Measurements from ENCODE around the gene EFNA5. TPM values are rescaled to one million over a fixed set of nuclear protein-coding genes. Genes with fewer than 3 reads are reported as not detected.

EFNA5 gene
- total and polyA plus RNA-seq, 2 experiments from 2014 or later = 0.64 to 0.86 TPM

- peaks cover 36% of the 10 kb centered on the region for H3K4me1 ChIP-seq (ENCODE audit: insufficient read depth)
- no peaks in the 10 kb centered on the region for H3K79me2 ChIP-seq (ENCODE audit: insufficient read depth)
- H2AFZ ChIP-seq = no peak overlapping the region
- H3K9me3 ChIP-seq (ENCODE audit: low read depth) = no peaks in the 10 kb centered on the region
- H3K27me3 ChIP-seq (replicated peaks; ENCODE audit: insufficient read depth) = peaks cover 19% of the 10 kb centered on the region
- 72 to 75% methylated on average over 2 of the region's 2 CpGs for WGBS, 2 experiments (ENCODE audit: low coverage in 1 of 2, low lambda C conversion rate in 2 of 2, missing lambda C conversion rate in 2 of 2)
- no peaks in the 10 kb centered on the region for H4K20me1 ChIP-seq (ENCODE audit: insufficient read depth)
- no peak overlapping the region for H3K4me3 ChIP-seq
- in situ Hi-C loops (cut with MboI) = no loop called here
- H3K36me3 ChIP-seq (ENCODE audit: low read depth) = no peaks in the 10 kb centered on the region
- H3K9me2 ChIP-seq (ENCODE audit: insufficient read depth) = no peaks in the 10 kb centered on the region
- no peak overlapping the region for H3K9ac ChIP-seq
- DNase-seq = no peak
- H3K4me2 ChIP-seq (ENCODE audit: unreplicated experiment) = no peak overlapping the region
- TF ChIP-seq EZH2 (IDR thresholded peaks at IDR 0.05; ENCODE audit: insufficient read depth, poor library complexity, severe bottlenecking) (no peak), EZH2phosphoT487 (IDR thresholded peaks at IDR 0.05; ENCODE audit: insufficient read depth, low read depth) (no peak)
- peaks cover 33% of the 10 kb centered on the region for H3F3A ChIP-seq (ENCODE audit: insufficient read depth)
- no peak overlapping the region for H3K27ac ChIP-seq
These were observed 285.0 kb downstream of the EFNA5 start for GRCh38 chr5:107385708-107386107.

DNA sequence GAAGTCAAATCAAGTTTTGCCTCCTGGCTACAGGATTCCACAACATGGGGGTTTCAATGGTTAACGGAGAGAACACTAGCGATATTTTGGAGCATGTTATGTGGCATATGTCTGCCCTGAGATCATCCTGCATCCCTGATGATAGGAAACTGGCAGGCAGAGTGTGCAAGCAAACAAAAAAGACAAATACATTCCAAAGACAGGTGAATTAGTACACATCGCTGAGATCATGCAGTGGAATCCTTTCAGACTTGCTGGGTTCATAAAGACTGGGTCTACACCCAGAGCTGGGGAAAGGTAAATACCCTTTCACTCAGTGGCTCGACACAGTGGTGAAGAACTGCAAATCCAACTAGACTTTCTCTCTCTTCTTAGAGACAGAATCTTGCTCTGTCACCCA lies 286.5 kb downstream of the EFNA5 start:
- H3F3A ChIP-seq (ENCODE audit: insufficient read depth) = peaks cover 26% of the 10 kb centered on the region
- H3K79me2 ChIP-seq (ENCODE audit: insufficient read depth) = no peaks in the 10 kb centered on the region
- no peak overlapping the region for H3K27ac ChIP-seq
- H3K4me3 ChIP-seq = no peak overlapping the region
- no peaks in the 10 kb centered on the region for H4K20me1 ChIP-seq (ENCODE audit: insufficient read depth)
- H2AFZ ChIP-seq = no peak overlapping the region
- no peaks in the 10 kb centered on the region for H3K36me3 ChIP-seq (ENCODE audit: low read depth)
- TF ChIP-seq EZH2phosphoT487 (IDR thresholded peaks at IDR 0.05; ENCODE audit: insufficient read depth, low read depth) (no peak), EZH2 (IDR thresholded peaks at IDR 0.05; ENCODE audit: insufficient read depth, poor library complexity, severe bottlenecking) (no peak)
- no peak for DNase-seq
- 79 to 84% methylated on average over 4 of the region's 4 CpGs for WGBS, 2 experiments (ENCODE audit: low coverage in 1 of 2, low lambda C conversion rate in 2 of 2, missing lambda C conversion rate in 2 of 2)
- H3K9me3 ChIP-seq (ENCODE audit: low read depth) = no peaks in the 10 kb centered on the region
- H3K4me1 ChIP-seq (ENCODE audit: insufficient read depth) = peaks cover 27% of the 10 kb centered on the region
- no peaks in the 10 kb centered on the region for H3K9me2 ChIP-seq (ENCODE audit: insufficient read depth)
- in situ Hi-C loops (cut with MboI) = no loop called here
- H3K27me3 ChIP-seq (replicated peaks; ENCODE audit: insufficient read depth) = peaks cover 19% of the 10 kb centered on the region
- no peak overlapping the region for H3K9ac ChIP-seq
- no peak overlapping the region for H3K4me2 ChIP-seq (ENCODE audit: unreplicated experiment)

DNA sequence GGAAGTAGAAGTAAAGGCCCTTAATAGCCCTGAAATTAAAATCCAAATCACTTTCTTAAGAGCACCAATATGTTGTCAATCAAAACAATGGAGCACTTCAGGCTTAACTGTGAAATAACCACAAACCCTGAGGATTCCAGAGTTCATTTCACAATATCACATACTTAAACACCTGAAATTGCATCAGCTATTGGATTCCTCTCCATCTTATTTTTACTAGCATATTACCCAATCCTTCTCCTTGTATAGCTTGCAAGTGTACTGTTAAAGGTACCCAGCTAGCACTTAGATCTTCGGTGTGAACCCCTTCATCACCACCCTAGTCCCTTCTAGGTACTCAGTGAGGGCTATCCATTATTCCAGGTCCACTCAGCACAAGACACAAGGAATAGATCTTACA lies 287.3 kb downstream of the EFNA5 start:
- no peak overlapping the region for H3K27ac ChIP-seq
- in situ Hi-C loops (cut with MboI) = no loop called here
- H2AFZ ChIP-seq = no peak overlapping the region
- H3F3A ChIP-seq (ENCODE audit: insufficient read depth) = peaks cover 18% of the 10 kb centered on the region
- H3K27me3 ChIP-seq (replicated peaks; ENCODE audit: insufficient read depth) = peaks cover 19% of the 10 kb centered on the region
- DNase-seq = no peak
- H3K9me2 ChIP-seq (ENCODE audit: insufficient read depth) = no peaks in the 10 kb centered on the region
- H3K9me3 ChIP-seq (ENCODE audit: low read depth) = no peaks in the 10 kb centered on the region
- no peaks in the 10 kb centered on the region for H3K36me3 ChIP-seq (ENCODE audit: low read depth)
- no peak overlapping the region for H3K9ac ChIP-seq
- H3K79me2 ChIP-seq (ENCODE audit: insufficient read depth) = no peaks in the 10 kb centered on the region
- WGBS, 2 experiments (ENCODE audit: low coverage in 1 of 2, low lambda C conversion rate in 2 of 2, missing lambda C conversion rate in 2 of 2) = 63 to 68% methylated on average over 1 of the region's 1 CpG
- TF ChIP-seq EZH2 (IDR thresholded peaks at IDR 0.05; ENCODE audit: insufficient read depth, poor library complexity, severe bottlenecking) (no peak), EZH2phosphoT487 (IDR thresholded peaks at IDR 0.05; ENCODE audit: insufficient read depth, low read depth) (no peak)
- H3K4me3 ChIP-seq = no peak overlapping the region
- H3K4me1 ChIP-seq (ENCODE audit: insufficient read depth) = peaks cover 21% of the 10 kb centered on the region
- no peaks in the 10 kb centered on the region for H4K20me1 ChIP-seq (ENCODE audit: insufficient read depth)
- H3K4me2 ChIP-seq (ENCODE audit: unreplicated experiment) = no peak overlapping the region

DNA sequence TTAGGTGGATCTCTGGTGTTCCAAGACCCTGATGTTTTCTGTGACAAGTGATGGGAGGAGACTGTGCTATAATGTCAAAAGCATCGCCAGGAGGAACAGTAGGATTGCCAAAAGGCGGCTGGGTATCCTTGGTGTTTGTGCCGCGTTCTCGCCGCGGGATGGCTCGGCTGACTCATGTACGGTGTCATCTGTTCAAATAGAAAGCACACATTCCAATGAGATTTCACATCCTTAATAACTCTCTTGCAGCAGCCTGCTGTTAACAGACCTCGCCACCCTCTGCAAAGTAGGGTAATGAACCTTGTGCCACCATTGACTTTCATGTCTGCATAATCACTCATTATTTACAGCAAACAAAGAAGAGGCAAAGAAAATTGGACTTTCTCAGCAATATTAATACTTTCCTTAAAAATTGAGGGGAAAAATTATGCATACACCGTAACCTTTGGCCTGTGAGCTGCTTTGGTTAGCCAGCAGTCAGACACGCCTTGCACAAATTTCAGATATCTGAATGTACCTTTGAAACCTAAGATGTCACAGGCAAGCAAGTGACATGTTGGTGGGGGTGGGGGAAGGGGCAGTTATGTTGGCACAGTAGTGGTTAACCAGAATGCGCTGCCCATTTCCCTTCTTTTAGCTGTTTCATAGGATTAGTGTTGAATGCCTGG lies 289.4 kb downstream of the EFNA5 start:
- peak; percentile 73 for DNase-seq
- 71 to 83% methylated on average over 13 of the region's 13 CpGs for WGBS, 2 experiments (ENCODE audit: low coverage in 1 of 2, low lambda C conversion rate in 2 of 2, missing lambda C conversion rate in 2 of 2)
- H4K20me1 ChIP-seq (ENCODE audit: insufficient read depth) = no peaks in the 10 kb centered on the region
- in situ Hi-C loops (cut with MboI) = no loop called here
- H3F3A ChIP-seq (ENCODE audit: insufficient read depth) = no peaks in the 10 kb centered on the region
- TF ChIP-seq EZH2 (IDR thresholded peaks at IDR 0.05; ENCODE audit: insufficient read depth, poor library complexity, severe bottlenecking) (no peak), EZH2phosphoT487 (IDR thresholded peaks at IDR 0.05; ENCODE audit: insufficient read depth, low read depth) (no peak)
- H3K9ac ChIP-seq = no peak overlapping the region
- no peaks in the 10 kb centered on the region for H3K9me2 ChIP-seq (ENCODE audit: insufficient read depth)
- H3K27ac ChIP-seq = no peak overlapping the region
- no peak overlapping the region for H3K4me3 ChIP-seq
- no peaks in the 10 kb centered on the region for H3K36me3 ChIP-seq (ENCODE audit: low read depth)
- H3K4me1 ChIP-seq (ENCODE audit: insufficient read depth) = 0 out of 2 replicates have a peak, but pooled peaks cover 7% of the 10 kb centered on the region
- H3K4me2 ChIP-seq (ENCODE audit: unreplicated experiment) = no peak overlapping the region
- H3K79me2 ChIP-seq (ENCODE audit: insufficient read depth) = no peaks in the 10 kb centered on the region
- no peaks in the 10 kb centered on the region for H3K9me3 ChIP-seq (ENCODE audit: low read depth)
- H2AFZ ChIP-seq = no peak overlapping the region
- peaks cover 19% of the 10 kb centered on the region for H3K27me3 ChIP-seq (replicated peaks; ENCODE audit: insufficient read depth)
